DOHH2 (cell line): ENCODE results near the gene MIPOL1.

ENCODE experiments used
- H3F3A ChIP-seq: fragments of 200-600 bp; sonication (generic), shearing (Covaris generic); 2 replicates; pipeline ENCODE4 v1.6.0; 2016; ENCODE audit warnings: antibody characterized with exemption, mild to moderate bottlenecking; ENCODE audit not compliant: control insufficient read depth, insufficient read depth
- H3K27ac ChIP-seq: fragments of 200-600 bp; sonication (generic); 2 replicates; pipeline ENCODE4 v1.5.1; 2014; ENCODE audit warnings: low read depth, mild to moderate bottlenecking, low read length, moderate library complexity
- H3K27me3 ChIP-seq: fragments of 200-600 bp; sonication (generic); 2 replicates; pipeline ENCODE4 v1.6.1; 2014; ENCODE audit warnings: mild to moderate bottlenecking, low read length, mixed read lengths; ENCODE audit not compliant: control insufficient read depth
- H3K36me3 ChIP-seq: fragments of 200-600 bp; sonication (generic); 2 replicates; pipeline ENCODE4 v1.6.1; 2014; ENCODE audit warnings: mild to moderate bottlenecking, low read length, moderate library complexity, mixed read lengths; ENCODE audit not compliant: control insufficient read depth
- H3K4me1 ChIP-seq: fragments of 200-600 bp; sonication (generic); 2 replicates; pipeline ENCODE4 v1.6.1; 2014; ENCODE audit warnings: mild to moderate bottlenecking, low read length, mixed read lengths; ENCODE audit not compliant: control insufficient read depth
- H3K4me2 ChIP-seq: fragments of 200-600 bp; sonication (generic); 2 replicates; pipeline ENCODE4 v1.6.0; 2014; ENCODE audit warnings: mild to moderate bottlenecking, low read length, moderate library complexity
- H3K4me3 ChIP-seq: fragments of 200-600 bp; sonication (generic); 2 replicates; pipeline ENCODE4 v1.5.1; 2014; ENCODE audit warnings: mild to moderate bottlenecking, low read length, mixed read lengths
- H3K79me2 ChIP-seq: fragments of 200-600 bp; sonication (generic); 2 replicates; pipeline ENCODE4 v1.6.1; 2014; ENCODE audit warnings: mild to moderate bottlenecking, low read length, mixed read lengths; ENCODE audit not compliant: control insufficient read depth
- H3K9me2 ChIP-seq: fragments of 200-600 bp; sonication (generic); replicated peaks from 2 replicates; pipeline ENCODE4 v1.6.1; 2014; ENCODE audit warnings: mild to moderate bottlenecking, low read length, mixed read lengths; ENCODE audit not compliant: control insufficient read depth
- H3K9me3 ChIP-seq: fragments of 200-600 bp; sonication (generic); 2 replicates; pipeline ENCODE4 v1.6.1; 2014; ENCODE audit warnings: antibody characterized with exemption, low read length, mixed read lengths; ENCODE audit not compliant: control insufficient read depth, insufficient read depth
- H4K20me1 ChIP-seq: fragments of 200-600 bp; sonication (generic); 2 replicates; pipeline ENCODE4 v1.6.0; 2014; ENCODE audit warnings: low read depth, mild to moderate bottlenecking, antibody characterized with exemption, low read length, moderate library complexity; ENCODE audit not compliant: control insufficient read depth, insufficient read depth
- EZH2phosphoT487 ChIP-seq: fragments of 200-600 bp; sonication (generic); IDR thresholded peaks from 2 replicates; pipeline ENCODE4 v1.6.1; 2017; ENCODE audit warnings: borderline replicate concordance, mild to moderate bottlenecking, antibody characterized with exemption, low read length, moderate library complexity, mixed read lengths
- TF ChIP-seq, protein P1 (sequence below): fragments of 200-600 bp; sonication (generic); IDR thresholded peaks from one replicate; pipeline ENCODE4 v1.5.1; 2014; ENCODE audit warnings: antibody characterized with exemption, mild to moderate bottlenecking, low read depth, low read length; ENCODE audit not compliant: poor library complexity, severe bottlenecking

Gene MIPOL1

DNA sequence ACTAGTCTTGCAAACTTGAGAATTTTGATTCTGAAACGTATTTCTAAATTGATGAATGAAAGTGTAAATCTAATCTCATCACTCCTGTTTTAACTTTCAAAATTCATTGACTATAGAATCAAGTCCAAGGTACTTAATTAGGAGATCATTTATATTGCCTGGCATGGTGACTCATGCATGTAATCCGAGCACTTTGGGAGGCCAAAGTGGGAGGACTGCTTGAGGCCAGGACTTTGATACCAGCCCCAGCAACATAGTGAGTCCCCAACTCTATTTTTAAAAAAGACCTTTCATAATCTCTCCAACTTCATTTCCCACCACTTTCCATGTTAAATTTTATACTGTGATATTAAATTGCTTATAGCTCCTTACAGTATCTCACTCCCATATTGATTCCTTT, 3.0 kb upstream of the MIPOL1 start:
- no peak for TF ChIP-seq EZH2phosphoT487
- TF ChIP-seq, protein P1, sequence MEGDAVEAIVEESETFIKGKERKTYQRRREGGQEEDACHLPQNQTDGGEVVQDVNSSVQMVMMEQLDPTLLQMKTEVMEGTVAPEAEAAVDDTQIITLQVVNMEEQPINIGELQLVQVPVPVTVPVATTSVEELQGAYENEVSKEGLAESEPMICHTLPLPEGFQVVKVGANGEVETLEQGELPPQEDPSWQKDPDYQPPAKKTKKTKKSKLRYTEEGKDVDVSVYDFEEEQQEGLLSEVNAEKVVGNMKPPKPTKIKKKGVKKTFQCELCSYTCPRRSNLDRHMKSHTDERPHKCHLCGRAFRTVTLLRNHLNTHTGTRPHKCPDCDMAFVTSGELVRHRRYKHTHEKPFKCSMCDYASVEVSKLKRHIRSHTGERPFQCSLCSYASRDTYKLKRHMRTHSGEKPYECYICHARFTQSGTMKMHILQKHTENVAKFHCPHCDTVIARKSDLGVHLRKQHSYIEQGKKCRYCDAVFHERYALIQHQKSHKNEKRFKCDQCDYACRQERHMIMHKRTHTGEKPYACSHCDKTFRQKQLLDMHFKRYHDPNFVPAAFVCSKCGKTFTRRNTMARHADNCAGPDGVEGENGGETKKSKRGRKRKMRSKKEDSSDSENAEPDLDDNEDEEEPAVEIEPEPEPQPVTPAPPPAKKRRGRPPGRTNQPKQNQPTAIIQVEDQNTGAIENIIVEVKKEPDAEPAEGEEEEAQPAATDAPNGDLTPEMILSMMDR: no peak
- no peaks in the 10 kb centered on the region for H3K79me2 ChIP-seq
- no peak overlapping the region for H3K4me3 ChIP-seq
- no peaks in the 10 kb centered on the region; the same call in 1 of the 2 replicates for H3K9me3 ChIP-seq
- no peaks in the 10 kb centered on the region for H3K4me1 ChIP-seq
- H3K9me2 ChIP-seq: no peaks in the 10 kb centered on the region
- no peak overlapping the region for H3K27ac ChIP-seq
- H4K20me1 ChIP-seq: no peaks in the 10 kb centered on the region
- no peak overlapping the region for H3K4me2 ChIP-seq
- no peaks in the 10 kb centered on the region for H3K36me3 ChIP-seq
- no peaks in the 10 kb centered on the region for H3K27me3 ChIP-seq
- no peaks in the 10 kb centered on the region for H3F3A ChIP-seq

DNA sequence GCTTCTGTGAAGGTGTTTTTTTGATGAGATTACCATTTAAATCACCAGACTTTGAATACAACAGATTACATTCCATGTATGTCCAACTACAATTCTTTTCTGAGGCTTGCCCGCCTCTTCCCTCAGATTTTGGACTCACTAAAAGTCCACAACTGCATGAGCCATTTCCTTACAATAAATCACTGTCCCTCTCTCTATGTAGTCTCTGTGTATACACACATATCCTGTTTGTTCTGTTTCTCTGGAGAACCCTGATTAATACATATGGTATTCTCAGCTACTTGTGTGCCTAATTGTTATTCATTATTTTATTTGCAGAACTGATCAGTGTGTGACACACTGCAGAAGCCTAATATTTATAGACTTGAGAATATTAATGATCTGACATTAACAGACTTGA, 2.4 kb upstream of the MIPOL1 start:
- Histone ChIP-seq H3K4me3 (no peak overlapping the region), H3K27ac (no peak overlapping the region)
- TF ChIP-seq, protein P1: no peak
- TF ChIP-seq EZH2phosphoT487: no peak

DNA sequence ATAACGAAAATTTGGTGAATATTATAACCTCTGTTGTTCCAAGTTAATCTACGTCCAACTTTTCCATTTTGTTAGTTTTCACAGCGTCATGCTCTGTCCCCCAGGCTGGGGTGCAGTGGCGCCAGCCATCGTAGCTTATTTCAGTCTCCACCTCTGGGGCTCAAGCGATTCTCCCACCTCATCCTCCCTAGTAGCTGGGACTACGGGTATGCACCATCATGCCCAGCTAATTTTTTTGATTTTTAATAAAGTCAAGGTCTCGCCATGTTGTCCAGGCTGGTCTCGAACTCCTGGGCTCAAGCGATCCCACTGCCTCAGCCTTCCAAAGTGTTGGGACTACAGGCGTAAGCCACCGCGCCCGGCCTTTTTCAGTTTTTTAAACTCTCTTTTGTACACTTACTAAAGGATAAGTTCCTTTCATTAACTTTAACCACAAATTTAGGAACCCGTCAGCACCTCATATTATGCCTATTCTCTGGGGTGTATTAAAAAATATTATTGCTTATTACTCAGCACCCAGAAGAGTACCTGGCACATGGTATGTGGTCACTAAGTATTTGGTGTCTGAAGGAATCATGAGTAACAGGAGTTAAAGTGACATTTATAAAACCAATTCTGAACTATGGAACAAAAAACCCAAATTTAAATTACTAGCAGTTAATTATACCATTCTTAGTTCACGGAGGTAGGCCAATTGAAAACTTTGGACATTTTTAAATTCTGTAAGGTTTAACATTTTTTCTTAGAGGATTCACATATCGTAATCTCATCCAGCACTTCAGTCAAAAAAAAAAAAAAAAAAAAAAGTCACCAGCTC, 925 bp upstream of the MIPOL1 start:
- Histone ChIP-seq H3K27me3 (no peaks in the 10 kb centered on the region), H3K79me2 (no peaks in the 10 kb centered on the region), H3K4me2 (no peak overlapping the region), H3K4me1 (no peaks in the 10 kb centered on the region), H3K9me3 (no peaks in the 10 kb centered on the region; the same call in 1 of the 2 replicates), H4K20me1 (no peaks in the 10 kb centered on the region), H3F3A (no peaks in the 10 kb centered on the region), H3K36me3 (no peaks in the 10 kb centered on the region), H3K9me2 (no peaks in the 10 kb centered on the region), H3K27ac (no peak overlapping the region), H3K4me3 (no peak overlapping the region)
- no peak for TF ChIP-seq EZH2phosphoT487
- TF ChIP-seq, protein P1: no peak

More for the DNA sequence above, 2.4 kb upstream of the MIPOL1 start:
- no peaks in the 10 kb centered on the region for H3K4me1 ChIP-seq
- H3K36me3 ChIP-seq: no peaks in the 10 kb centered on the region
- no peaks in the 10 kb centered on the region for H4K20me1 ChIP-seq
- H3K9me2 ChIP-seq: no peaks in the 10 kb centered on the region
- no peaks in the 10 kb centered on the region for H3F3A ChIP-seq
- H3K27me3 ChIP-seq: no peaks in the 10 kb centered on the region
- no peak overlapping the region for H3K4me2 ChIP-seq
- H3K79me2 ChIP-seq: no peaks in the 10 kb centered on the region
- H3K9me3 ChIP-seq: no peaks in the 10 kb centered on the region; the same call in 1 of the 2 replicates
